Adrenal gland (tissue), 5 donors: Measurements from ENCODE around the gene TUBA1B.

Source experiments
- POLR2A ChIP-seq, 2 donors: fragments of 450-650 bp; IDR thresholded peaks; one replicate each; pipeline ENCODE4 v1.6.1; 2017; ENCODE audit warnings: antibody characterized with exemption in 2 of 2, mild to moderate bottlenecking in 2 of 2, moderate library complexity in 1 of 2
- TF ChIP-seq, protein P1 (sequence below), 6 experiments: fragments of 450-650 bp in 4 of 6; fragments of 200-600 bp in 2 of 6; sonication (generic) in 1 of 6; IDR thresholded peaks; 1 replicate in 5 of 6; 2 replicates in 1 of 6; pipeline versions ENCODE4 v1.5.1 to v1.8.0; 2016 to 2021; ENCODE audit warnings: antibody characterized with exemption in 6 of 6, mild to moderate bottlenecking in 2 of 6, moderate library complexity in 1 of 6
- donor health status: DM: no; HTN: no; CAD: no.

DNA sequence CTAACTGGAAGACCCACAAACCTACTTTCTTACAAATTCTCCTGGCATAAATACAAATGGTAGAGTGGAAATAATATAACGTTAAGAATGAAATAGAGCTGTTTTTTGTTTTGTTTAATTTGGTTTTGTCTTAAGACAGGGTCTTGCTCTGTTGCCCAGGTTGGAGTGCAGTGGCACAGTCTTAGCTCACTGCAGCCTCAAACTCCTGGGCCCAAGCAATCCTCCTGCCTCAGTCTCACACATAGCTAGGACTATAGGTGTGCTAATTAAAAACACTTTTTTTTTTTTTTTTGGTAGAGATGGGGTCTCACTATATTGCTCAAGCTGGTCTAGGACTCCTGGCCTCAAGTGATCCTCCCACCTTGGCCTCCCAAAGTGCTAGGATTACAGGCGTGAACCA lies 32.5 kb downstream of the TUBA1B start:
- no peak for TF ChIP-seq POLR2A (IDR thresholded peaks at IDR 0.05)
- TF ChIP-seq, protein P1, sequence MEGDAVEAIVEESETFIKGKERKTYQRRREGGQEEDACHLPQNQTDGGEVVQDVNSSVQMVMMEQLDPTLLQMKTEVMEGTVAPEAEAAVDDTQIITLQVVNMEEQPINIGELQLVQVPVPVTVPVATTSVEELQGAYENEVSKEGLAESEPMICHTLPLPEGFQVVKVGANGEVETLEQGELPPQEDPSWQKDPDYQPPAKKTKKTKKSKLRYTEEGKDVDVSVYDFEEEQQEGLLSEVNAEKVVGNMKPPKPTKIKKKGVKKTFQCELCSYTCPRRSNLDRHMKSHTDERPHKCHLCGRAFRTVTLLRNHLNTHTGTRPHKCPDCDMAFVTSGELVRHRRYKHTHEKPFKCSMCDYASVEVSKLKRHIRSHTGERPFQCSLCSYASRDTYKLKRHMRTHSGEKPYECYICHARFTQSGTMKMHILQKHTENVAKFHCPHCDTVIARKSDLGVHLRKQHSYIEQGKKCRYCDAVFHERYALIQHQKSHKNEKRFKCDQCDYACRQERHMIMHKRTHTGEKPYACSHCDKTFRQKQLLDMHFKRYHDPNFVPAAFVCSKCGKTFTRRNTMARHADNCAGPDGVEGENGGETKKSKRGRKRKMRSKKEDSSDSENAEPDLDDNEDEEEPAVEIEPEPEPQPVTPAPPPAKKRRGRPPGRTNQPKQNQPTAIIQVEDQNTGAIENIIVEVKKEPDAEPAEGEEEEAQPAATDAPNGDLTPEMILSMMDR (IDR thresholded peaks at IDR 0.05) = no peak
